ENCODE data around the gene CIDEA.
A peak's percentile ranks its signal among the peaks of the same experiment; 100 is the strongest.
"Not testable (repeated sequence)": the region's sequence is repeated elsewhere in the genome, so short reads cannot be mapped to it uniquely, and the experiment has no call there.

Gene CIDEA, protein sequence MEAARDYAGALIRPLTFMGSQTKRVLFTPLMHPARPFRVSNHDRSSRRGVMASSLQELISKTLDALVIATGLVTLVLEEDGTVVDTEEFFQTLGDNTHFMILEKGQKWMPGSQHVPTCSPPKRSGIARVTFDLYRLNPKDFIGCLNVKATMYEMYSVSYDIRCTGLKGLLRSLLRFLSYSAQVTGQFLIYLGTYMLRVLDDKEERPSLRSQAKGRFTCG

DNA sequence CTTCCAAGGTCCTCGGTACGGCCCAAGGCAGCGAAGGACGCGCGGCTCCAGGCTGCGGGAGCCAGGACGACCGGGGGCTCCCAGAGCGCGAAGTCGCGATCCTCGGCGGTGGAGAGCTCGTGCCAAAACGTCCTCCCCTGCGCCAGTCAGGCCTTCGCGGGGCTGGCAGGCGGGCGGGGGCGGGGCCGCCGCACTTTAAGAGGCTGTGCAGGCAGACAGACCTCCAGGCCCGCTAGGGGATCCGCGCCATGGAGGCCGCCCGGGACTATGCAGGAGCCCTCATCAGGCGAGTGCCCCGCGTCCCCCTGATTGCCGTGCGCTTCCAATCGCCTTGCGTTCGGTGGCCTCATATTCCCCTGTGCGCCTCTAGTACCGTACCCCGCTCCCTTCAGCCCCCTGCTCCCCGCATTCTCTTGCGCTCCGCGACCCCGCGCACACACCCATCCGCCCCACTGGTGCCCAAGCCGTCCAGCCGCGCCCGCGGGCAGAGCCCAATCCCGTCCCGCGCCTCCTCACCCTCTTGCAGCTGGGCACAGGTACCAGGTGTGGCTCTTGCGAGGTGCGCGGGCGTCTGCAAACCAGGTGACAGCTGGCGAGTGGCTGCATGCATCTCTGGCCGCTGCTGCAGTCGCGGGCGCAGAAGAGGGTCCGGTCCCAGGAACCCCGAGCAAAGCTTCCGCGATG is at the start of gene CIDEA:
Gene CIDEA (plus strand): TSS at position 226 of the 684 bp plus-strand sequence. CDS start 23 bp downstream, at position 249.
- no peak for FAIRE-seq

DNA sequence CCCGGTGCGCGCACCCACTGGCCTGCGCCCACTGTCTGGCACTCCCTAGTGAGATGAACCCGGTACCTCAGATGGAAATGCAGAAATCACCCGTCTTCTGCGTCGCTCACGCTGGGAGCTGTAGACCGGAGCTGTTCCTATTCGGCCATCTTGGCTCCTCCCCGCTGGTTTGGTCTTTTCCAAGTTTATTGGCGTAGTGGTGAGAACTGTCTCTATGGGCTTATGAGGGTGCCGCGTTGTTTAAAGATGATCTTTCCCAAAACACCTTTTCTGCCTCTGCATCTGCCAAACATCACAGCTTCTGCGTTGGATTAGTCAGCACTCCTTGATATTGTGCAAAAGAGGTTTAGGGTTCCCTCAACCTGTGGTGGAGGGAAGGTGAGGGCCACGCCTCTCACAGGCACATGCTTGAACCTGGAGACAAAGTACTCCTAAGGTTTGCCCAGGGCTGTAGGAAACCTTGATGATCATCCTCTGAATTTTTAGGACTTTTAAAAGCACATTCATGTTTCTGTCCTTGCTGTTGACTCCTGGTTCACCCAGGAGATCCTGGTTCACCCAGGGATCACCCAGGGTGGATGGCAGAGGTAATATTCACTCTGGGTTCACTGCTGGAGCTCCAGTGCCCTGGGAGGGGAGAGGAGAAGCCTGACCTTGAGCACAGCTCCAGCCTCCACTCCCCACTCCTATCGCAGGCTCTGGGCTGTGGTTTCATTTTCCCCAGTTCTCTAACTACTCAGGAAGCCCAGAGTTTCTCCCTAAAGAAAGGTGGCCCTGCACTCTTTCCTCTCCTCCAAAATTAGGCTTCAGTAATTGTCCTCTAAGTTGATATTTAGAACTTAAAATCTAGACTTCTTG is 45.6 kb upstream of the CIDEA start:
- not testable (repeated sequence) for FAIRE-seq

DNA sequence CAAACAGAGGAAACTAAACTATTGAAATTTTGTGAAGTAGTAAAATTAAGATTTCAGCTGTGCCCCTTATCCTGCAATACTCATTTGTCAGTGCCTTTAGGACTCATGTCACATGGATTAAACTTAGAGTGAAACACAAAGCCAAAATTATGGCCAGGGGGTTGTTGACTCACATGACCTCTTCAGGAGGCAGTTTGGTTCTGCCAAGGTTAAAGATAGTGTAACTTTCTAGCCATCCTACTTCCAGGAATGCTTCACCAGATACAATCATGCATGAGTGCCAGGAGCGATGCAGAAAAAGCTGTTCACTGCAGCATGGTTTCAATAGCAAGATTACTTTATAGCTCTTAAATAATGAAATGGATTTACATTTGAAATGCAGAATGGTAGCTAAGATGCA is 41.9 kb upstream of the CIDEA start:
- not testable (repeated sequence) for FAIRE-seq

DNA sequence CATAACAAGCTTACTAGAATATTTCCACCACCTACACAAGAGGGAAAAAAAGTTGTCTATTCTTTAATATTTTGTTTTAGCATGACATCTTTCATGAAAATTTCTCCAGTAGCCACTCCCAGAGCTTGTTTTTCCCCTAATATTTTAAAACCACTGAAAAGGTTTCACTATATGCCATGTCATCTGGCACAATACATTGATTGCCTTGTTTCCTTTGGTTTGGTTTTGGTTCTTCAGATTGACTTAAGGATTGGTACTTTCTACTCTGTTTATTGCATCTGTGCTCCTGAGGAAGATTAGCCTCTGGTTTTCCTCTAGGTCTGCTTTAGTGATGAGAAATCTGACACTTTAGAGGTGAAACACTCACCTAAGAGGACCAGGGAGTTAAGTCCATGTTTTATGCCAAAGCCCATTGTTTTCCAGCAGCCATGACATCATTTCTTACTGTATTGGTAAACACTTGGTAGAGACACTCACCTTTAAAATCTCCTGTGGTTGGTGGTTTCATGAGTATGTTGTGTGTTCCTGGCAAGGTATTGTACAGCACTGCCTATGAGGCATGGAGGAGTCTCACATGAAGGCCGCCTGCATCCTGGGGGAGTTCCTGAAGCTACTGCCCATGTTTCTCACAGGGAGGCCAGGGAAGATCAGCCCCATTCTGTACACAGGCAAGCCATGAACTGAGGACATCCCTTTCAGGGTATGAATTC is 39.7 kb upstream of the CIDEA start:
- not testable (repeated sequence) for FAIRE-seq

DNA sequence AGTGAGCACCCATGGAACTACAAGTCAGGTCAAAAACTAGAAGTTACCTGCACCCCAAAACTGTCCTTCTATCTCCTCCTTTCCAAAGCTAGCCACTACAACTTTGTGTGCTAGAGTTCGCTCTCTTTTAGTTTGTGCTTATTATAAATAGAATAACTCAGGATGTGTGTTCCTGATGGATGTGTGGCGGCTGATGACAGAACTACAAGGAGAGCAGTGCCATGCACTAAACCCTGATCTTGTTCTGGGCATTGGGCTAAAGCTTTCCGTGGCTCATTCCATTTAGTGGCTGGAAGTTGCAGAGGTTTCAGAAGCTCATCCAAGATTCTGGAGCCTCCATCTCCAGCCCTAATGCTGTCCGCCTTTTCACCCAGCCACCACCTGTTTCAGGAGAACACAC is 37.7 kb upstream of the CIDEA start:
- not testable (repeated sequence) for FAIRE-seq

DNA sequence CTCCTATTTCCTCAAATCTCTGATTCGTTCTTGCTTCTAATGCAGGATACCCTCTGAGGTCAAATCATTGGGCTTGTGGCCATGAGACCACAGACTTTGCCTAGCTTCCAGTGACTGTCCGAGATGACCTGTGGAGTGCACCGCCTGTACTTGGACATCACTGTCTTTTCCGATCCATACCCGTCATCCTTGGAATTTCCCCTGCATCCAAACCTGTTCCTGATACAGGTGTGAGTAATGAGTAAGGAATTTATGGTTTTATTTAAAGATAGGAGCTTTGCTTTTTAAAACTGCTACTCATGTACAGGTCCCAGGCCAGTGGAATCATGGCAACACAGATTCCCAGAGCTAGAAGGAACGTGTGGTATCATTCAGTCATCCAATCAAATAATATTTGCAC is 35.6 kb upstream of the CIDEA start:
- FAIRE-seq = not testable (repeated sequence)

DNA sequence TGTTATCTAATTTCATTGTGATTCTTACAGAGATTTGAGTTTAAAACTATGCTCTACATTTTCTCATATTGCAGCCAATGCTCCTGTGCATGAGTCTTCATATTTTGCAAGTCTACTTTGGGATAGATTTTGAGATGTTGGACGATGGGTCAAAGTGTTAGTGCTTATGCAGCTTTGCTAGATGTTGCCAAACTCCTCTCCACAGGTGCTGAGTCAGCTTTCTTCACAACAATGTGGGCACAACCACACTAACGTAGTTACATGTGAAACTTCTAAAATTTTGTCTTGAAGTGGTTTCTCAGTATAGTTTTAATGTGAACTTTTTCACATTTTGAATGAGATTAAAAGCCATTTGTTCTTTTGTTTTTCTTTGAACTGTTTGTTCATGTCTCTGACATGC is 32.1 kb upstream of the CIDEA start:
- peak; percentile 72 for FAIRE-seq

DNA sequence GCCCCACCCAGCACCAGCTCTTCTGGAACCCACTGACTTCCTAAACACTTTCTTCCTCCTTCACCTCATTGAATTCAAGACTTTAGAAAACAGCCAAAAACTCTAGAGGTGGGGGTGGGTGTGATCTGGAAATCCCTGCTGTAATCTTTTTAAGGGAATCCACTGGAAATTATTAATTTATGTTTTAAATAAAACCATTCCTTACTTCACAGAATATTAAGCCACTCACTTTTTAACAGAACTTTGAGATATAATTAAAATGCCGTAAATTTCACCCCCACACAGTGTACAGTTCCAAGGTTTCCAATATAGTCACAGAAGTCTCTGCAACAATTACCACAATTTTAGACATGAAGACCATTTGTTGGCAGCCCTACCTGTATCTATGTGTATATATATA is 30.8 kb upstream of the CIDEA start:
- not testable (repeated sequence) for FAIRE-seq

DNA sequence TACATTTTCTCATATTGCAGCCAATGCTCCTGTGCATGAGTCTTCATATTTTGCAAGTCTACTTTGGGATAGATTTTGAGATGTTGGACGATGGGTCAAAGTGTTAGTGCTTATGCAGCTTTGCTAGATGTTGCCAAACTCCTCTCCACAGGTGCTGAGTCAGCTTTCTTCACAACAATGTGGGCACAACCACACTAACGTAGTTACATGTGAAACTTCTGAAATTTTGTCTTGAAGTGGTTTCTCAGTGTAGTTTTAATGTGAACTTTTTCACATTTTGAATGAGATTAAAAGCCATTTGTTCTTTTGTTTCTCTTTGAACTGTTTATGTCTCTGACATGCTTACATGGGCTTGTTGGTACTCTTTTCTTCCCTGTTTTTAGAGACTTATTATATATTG is 27.4 kb upstream of the CIDEA start:
- FAIRE-seq = not testable (repeated sequence)

DNA sequence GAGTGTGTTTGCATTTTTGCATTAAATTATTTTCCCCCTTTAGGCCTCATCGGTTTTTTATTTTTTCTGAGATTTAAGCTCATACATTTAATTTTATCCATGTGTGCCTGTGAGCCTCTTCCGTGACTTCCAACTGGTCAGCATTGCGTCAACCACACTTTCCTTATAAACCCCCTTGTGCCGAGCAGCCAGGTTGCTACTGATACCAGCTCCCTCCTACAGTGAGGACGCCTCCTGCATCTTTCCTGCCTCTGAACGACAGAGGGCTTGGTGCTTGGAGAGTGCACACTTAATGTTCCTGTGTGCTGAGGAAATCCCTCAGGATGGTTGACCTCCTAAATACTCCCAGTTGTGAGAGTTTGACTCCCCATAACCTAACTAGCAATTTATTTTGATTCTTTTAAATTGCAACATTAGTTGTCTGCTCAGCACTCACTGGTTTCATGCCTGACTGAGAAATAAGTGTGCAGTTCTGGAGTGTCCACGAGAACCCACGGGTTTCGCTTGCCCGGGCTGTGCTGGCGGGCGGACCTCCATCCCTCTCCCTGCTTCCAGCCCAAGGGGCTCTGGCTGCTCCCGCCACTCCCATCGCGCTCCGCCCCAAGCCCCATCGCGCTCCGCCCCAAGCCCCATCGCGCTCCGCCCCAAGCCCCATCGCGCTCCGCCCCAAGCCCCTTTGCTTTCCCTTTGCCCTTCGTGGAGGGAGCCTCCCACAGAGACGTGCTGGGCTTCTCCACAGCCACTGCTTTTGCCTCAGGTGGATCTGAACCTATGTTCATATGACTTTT is 26.6 kb upstream of the CIDEA start:
- FAIRE-seq = not testable (repeated sequence)

DNA sequence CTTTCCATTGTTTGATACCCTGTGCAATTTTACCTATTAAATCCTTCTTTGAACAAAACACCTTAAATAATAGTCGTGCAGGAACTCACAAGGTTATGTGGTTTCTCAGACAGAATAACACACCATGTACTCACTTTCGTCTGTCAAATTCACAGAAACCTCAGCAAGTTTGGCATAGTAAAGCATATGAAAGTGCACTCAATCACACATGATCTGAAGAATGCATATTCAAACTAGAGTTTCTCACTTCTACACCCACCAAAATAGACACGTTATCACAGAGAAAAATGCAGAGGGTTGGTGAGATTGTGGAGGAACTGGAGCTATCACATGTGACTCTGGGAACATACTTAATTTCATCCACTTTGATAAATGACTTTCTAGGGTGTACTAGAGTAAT is 25.9 kb upstream of the CIDEA start:
- FAIRE-seq = not testable (repeated sequence)

DNA sequence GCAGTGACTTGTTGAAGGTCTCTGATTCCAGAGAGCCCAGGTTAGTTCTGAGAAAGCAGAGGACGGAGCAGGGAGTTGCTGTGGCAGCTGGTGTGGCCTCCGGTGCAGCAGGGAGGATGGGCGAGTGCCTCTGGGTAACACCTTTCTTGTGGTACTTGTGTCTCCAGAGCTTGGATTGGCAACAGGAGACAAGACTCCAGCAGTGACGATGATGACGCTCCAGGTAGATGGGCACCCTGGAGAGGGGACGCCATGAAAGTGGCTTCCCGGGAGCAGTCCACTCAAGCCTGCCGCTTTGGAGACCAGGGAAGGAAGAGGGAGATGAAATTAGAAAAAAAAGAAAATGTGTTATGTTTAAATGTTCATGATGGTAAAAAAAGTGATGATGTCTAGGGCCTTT is 23.6 kb upstream of the CIDEA start:
- not testable (repeated sequence) for FAIRE-seq

DNA sequence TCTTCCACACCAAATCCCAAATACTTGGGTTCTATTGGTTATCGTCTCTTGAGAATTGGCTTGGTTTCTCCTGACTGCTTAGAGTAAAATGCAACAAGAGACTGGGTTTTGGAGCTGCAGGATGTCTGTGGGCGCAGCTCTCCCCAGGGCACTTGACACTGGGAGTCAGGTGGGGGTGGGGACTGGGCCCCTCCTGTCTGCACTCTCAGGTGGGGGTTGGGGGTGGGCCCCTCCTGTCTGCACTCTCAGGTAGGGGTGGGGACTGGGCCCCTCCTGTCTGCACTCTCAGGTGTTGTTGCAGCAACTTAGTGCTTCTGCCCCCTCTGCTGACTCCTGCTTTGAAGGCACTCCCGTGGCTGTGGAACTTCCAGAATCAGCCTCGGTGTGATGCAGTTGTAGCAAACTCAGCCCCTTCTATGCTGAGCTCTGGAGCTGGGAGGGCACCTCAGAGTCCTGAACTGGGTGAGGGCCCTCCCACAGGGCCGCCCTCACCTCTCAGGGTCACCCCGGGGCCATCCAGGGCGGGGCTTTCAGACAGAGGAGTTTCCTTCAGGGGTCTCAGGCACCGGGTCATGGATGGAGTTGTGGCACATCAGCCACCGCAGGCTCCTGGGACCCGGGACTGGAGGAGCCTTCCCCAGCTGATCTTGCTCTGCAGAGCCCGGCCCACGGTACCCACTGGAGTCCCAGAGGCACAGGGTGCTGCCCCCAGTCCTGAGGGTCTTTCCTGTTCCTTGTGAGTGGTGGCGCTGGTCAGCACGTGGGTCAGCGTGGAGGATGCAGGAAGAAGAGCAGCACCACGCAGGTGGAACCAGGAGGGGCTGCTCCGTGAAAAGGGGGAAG is 22.9 kb upstream of the CIDEA start:
- FAIRE-seq = no peak

DNA sequence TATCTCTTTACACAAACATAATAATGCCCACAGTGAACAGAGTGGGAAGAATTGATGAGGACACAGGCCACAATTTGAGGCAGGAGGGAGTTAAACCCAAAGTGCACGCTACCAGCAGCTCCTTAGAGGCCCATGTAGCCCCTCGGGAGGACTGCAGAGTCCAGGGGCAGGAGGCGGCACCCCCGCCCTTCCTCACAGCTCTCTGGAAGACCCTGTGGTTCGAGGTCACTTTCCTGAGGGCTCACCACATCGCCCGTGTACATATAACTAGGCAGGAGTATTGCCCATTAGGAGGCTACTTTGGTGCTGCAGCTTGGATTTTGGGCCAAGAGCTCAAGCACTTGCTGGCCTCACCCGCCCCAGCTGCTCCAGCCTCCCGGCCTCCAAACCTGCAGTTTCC is 22.2 kb upstream of the CIDEA start:
- FAIRE-seq = no peak

DNA sequence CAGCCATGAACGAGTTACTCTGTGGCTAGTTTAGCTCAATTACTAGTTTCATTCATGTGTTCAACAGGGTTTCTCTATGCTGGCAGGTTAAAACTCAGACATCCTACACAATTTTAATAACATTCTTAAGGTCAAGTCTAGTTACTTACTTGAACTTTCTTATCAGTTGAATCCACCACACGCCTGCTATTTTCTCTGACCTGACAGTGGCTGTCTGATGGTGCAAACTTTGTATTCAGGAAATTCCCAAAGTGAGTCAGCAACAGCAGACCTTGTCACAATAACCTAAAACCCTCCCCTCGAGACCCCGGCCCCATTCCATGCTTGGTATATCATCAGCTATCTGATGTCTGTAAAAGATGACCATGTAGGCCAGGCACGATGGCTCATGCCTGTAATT is 20.8 kb upstream of the CIDEA start:
- no peak for FAIRE-seq

DNA sequence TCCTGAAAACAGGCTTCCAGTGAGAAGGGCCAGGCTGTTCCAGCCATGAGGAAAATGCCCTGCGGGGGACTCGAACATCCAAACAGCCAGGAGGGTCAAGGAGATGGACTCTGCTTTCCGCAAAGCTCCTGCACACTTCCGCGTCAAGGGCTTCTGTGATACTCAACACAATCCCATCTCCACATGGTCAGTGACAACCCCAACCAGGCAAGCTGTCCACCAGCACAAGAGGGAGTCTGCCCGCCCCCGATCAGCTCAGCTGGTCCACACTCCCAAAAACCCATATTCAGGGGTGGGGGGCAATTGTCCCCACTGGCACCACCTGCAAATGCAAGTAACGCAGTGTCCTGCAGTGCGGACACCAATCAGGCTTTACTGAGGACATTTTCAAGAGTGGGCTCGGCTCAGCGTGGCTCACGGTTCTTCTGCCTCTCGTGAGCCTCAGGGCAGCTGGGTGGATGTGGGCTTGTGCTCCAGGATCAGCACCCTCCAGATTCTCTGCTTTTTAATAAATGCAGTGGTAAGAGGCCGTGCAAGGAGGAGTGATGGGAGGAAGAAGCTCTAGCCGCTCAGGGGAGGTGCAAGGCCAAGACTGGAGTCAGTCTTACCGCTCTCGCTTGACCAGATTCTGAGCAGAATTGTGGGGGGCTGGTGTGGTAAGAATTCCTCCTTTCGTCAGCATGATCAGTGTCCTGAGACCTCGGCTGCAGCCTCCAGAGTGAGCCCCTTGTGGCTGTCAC is 19.5 kb upstream of the CIDEA start:
- FAIRE-seq = no peak

DNA sequence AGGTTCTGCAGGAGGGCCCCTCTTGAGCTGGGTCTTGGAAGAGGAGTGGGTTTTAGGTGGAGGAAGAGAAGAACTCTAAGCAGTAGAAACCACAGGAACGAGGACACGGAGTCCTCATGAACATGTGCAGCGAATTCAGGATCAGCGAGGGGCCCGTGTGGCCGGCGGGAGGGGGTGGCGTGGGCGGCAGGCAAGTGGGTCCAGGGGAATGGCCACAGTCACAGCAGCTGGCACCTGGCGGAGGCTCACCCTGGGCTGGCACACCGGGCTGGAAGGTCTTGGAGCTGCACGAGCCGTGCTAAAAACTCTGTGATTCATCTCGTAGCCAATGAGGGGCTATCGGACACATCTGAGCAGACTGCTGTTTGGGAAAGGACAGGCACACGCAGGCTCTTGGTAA is 18.0 kb upstream of the CIDEA start:
- no peak for FAIRE-seq

DNA sequence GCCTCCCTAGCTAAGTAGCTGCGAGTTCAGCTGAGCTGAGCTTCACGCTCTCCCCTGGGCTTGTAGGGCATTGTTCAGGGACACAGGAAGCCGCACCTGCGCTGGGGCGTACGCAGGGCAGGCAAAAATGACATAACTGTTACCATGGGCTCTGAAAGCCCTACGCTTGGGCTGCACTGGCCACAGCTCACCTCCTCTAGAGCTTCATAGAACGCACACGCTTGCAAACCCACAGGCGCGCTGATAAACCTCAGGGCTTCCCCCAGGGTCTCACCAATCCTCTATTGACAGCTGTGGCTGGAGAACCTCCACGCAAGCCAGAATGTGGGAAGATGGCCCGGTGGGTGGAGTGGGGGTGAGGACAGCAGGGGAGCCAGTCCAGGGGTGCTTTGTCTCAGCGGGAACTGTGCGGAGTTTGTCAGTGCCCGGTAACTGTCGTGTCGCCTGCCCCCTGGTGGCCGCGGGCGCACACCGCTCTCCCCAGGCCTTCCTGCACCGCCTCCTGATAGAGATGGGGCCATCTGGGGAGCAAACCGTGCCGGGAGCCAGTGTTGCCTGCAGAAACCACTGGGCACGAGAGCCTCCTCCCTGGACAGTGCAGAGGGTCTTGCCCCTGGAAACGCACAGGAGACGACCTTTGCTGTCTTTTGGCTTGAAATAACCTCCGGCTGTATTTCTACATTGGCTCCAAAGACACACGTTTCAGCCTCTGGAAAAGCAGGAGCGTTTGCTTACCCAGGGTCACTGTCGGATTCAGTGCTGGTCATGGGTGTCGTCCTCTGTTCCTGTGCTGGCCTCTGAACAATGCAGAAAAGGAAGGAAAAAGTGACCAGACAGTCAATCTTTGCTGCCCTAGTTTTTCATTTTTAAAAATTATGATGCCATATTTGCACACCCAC is 17.0 kb upstream of the CIDEA start:
- no peak for FAIRE-seq

DNA sequence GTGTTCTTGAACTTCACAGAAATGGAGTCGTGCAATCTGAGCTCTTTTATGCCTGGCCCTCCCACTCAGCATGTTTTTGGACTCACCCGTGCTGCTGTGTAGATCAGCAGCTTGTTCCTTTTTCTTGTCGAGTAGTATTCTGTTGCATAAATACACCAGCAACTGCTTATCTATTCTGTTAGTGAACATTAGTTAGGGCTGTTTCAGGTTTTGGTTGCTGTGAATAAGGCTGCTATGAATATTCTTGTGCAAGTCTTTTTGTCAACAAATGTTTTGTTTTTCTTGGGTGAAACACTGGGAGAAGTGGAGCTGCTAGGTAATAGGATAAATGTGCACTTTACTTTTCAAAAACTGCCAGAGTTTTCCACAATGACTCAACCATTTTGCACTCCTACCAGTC is 15.3 kb upstream of the CIDEA start:
- no peak for FAIRE-seq
